ENCODE data around the gene SEC14L5. TPM values are rescaled to one million over a fixed set of nuclear protein-coding genes. Genes with fewer than 3 reads are reported as not detected.
"Not testable (repeated sequence)": the region's sequence is repeated elsewhere in the genome, so short reads cannot be mapped to it uniquely, and the experiment has no call there.

Gene SEC14L5
- total RNA-seq, 2 experiments from 2014 or later: 0.09 to 0.28 TPM

DNA sequence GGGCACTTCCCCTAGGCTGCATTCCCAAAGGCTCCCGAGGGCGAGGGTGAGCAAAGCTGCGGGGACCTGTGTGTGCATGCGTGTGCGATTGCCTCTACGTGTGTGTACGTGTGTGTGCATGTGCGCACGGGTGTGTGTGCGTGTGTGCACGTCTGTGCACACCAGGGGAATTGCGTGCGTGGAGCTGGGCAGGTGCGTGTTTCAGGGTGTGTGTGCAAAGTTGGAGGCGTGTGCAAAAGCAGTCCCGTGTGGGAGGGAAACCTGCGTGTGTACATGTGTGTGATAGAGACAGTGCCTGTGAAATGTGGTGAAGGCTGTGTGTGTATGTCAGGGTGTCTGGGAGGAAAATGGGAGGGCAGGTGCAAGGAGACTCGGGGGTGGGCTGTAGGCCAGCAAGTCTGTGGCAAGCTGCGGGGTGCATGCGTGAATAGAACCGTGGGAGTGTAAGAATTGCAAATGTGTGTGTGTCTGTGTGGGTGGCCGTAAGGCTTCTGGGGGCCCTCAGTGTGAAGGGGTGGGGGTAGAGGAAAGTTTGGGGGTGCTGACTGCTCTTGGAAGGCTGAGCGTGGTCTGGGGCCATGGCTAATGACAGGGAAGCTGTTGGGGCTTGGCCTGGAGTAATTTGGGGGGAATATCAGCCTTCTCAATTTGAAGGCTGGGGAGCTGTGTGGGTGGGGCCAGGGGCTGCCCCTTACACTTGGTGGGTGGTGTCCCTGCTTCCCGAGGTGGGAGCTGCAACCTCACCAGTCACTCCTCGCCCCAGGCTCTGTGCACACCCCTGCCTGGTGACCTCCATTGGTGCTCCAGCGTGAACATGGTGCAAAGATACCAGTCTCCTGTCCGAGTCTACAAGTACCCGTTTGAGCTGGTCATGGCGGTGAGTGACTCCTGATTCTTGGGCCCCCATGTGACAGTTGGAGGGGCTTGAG lies 644 bp downstream of the SEC14L5 start:
- no peak overlapping the region for H3K27ac Mint-ChIP-seq
- CTCF ChIA-PET: interaction anchor here (0.6 to 1.1 kb wide), 2 partner anchors 17 to 191 kb away, joined by 3 to 5 read pairs; no protein-coding TSS in a partner anchor
- peak overlapping the region; percentile 75 for H3K4me3 Mint-ChIP-seq

GRCh38 chr16:4960579-4960978 lies 2.4 kb downstream of the SEC14L5 start:
- Mint-ChIP-seq H3K4me1 (peaks cover 12% of the 10 kb centered on the region), H3K9me3 (ENCODE audit: low read depth) (no peaks in the 10 kb centered on the region), H3K36me3 (ENCODE audit: low read depth) (no peaks in the 10 kb centered on the region), H3K27ac (no peak overlapping the region), H3K4me3 (no peak overlapping the region), H3K27me3 (peaks cover 24% of the 10 kb centered on the region)
- intact Hi-C loops (cut with DNase I, micrococcal nuclease): no loop called here
- POLR2A ChIA-PET: no interaction called here
- CTCF ChIA-PET: no interaction called here
- no peak for DNase-seq
- ATAC-seq: no peak

More for the DNA sequence above, 644 bp downstream of the SEC14L5 start:
- ATAC-seq (no peak), DNase-seq (no peak)
- intact Hi-C loops (cut with DNase I, micrococcal nuclease): loop anchor here (1.0 to 10.0 kb wide), 18 partner anchors 75 to 686 kb away; partner anchors contain the start of genes GLYR1 (in 2 of the 2), PAM16 (in 2 of the 2), UBN1 (in 2 of the 2) and ZNF500 (in 2 of the 2)
- POLR2A ChIA-PET: interaction anchor here (0.6 kb wide), 1 partner anchor 126 kb away, joined by 3 read pairs; no protein-coding TSS in a partner anchor
- no peaks in the 10 kb centered on the region for H3K36me3 Mint-ChIP-seq (ENCODE audit: low read depth)
- no peaks in the 10 kb centered on the region for H3K9me3 Mint-ChIP-seq (ENCODE audit: low read depth)
- peaks cover 12% of the 10 kb centered on the region for H3K4me1 Mint-ChIP-seq
- peaks cover 29% of the 10 kb centered on the region for H3K27me3 Mint-ChIP-seq

- intact Hi-C loops (cut with DNase I, micrococcal nuclease): no loop called here
- Mint-ChIP-seq H3K9me3 (ENCODE audit: low read depth) (no peaks in the 10 kb centered on the region), H3K27ac (no peak overlapping the region), H3K4me1 (peaks cover 6% of the 10 kb centered on the region), H3K27me3 (peaks cover 16% of the 10 kb centered on the region), H3K36me3 (ENCODE audit: low read depth) (no peaks in the 10 kb centered on the region), H3K4me3 (no peak overlapping the region)
- DNase-seq: no peak
- CTCF ChIA-PET: no interaction called here
- no peak for ATAC-seq
- POLR2A ChIA-PET: no interaction called here
Observed at GRCh38 chr16:4962716-4963115, 4.6 kb downstream of the SEC14L5 start.

- not testable (repeated sequence) for ATAC-seq
Observed at GRCh38 chr16:4963527-4963926, 5.4 kb downstream of the SEC14L5 start.

GRCh38 chr16:4966736-4967453 lies 8.8 kb downstream of the SEC14L5 start:
- Mint-ChIP-seq H3K4me1 (no peaks in the 10 kb centered on the region), H3K9me3 (ENCODE audit: low read depth) (no peaks in the 10 kb centered on the region), H3K27ac (no peak overlapping the region), H3K27me3 (peaks cover 6% of the 10 kb centered on the region), H3K4me3 (no peak overlapping the region), H3K36me3 (ENCODE audit: low read depth) (no peaks in the 10 kb centered on the region)
- DNase-seq (no peak), ATAC-seq (no peak)
- POLR2A ChIA-PET: no interaction called here
- CTCF ChIA-PET: no interaction called here
- intact Hi-C loops (cut with DNase I, micrococcal nuclease): no loop called here

More at GRCh38 chr16:4963527-4963926, 5.4 kb downstream of the SEC14L5 start:
- DNase-seq; H3K36me3 Mint-ChIP-seq (ENCODE audit: low read depth); intact Hi-C loops (cut with DNase I, micrococcal nuclease); H3K27ac Mint-ChIP-seq; H3K9me3 Mint-ChIP-seq (ENCODE audit: low read depth); H3K4me3 Mint-ChIP-seq; H3K4me1 Mint-ChIP-seq; POLR2A ChIA-PET: not testable (repeated sequence)
- H3K27me3 Mint-ChIP-seq: peaks cover 14% of the 10 kb centered on the region
- CTCF ChIA-PET: interaction anchor here (0.5 kb wide), 1 partner anchor 268 kb away, joined by 4 read pairs; no protein-coding TSS in a partner anchor

DNA sequence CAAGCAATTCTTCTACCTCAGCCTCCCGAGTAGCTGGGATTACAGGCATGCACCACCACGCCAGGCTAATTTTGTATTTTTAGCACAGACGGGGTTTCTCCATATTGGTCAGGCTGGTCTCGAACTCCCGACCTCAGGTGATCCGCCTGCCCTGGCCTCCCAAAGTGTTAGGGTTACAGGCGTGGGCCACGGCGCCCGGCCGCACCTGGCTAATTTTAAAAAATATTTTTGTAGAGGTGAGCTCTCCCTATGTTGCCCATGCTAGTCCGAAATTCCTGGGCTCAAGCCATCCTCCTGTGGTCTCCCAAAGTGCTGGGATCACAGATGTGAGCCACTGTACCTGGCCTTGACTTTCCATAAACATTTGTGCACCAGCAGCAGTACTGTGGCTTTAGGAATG lies 10.1 kb downstream of the SEC14L5 start:
- H3K36me3 Mint-ChIP-seq (ENCODE audit: low read depth); H3K27ac Mint-ChIP-seq; H3K9me3 Mint-ChIP-seq (ENCODE audit: low read depth); intact Hi-C loops (cut with DNase I, micrococcal nuclease); H3K4me1 Mint-ChIP-seq; ATAC-seq; H3K4me3 Mint-ChIP-seq; DNase-seq; POLR2A ChIA-PET: not testable (repeated sequence)
- H3K27me3 Mint-ChIP-seq: peaks cover 10% of the 10 kb centered on the region
- CTCF ChIA-PET: interaction anchor here (0.8 kb wide), 1 partner anchor 124 kb away, joined by 3 read pairs; no protein-coding TSS in a partner anchor

- ChIA-PET POLR2A (no interaction called here), CTCF (interaction anchor here (0.6 to 0.8 kb wide), 2 partner anchors 69 to 123 kb away, joined by 3 read pairs; no protein-coding TSS in a partner anchor)
- intact Hi-C loops (cut with DNase I, micrococcal nuclease): no loop called here
- DNase-seq (no peak), ATAC-seq (no peak)
- no peak overlapping the region for H3K4me3 Mint-ChIP-seq
- H3K27me3 Mint-ChIP-seq: peaks cover 10% of the 10 kb centered on the region
- H3K9me3 Mint-ChIP-seq (ENCODE audit: low read depth): no peaks in the 10 kb centered on the region
- peaks cover 2% of the 10 kb centered on the region for H3K4me1 Mint-ChIP-seq
- H3K27ac Mint-ChIP-seq: no peak overlapping the region
- H3K36me3 Mint-ChIP-seq (ENCODE audit: low read depth): no peaks in the 10 kb centered on the region
Observed at GRCh38 chr16:4968879-4969483, 10.9 kb downstream of the SEC14L5 start.

- Mint-ChIP-seq H3K4me1 (peaks cover 2% of the 10 kb centered on the region), H3K27ac (no peak overlapping the region), H3K9me3 (ENCODE audit: low read depth) (no peaks in the 10 kb centered on the region), H3K4me3 (no peak overlapping the region), H3K27me3 (peaks cover 10% of the 10 kb centered on the region), H3K36me3 (ENCODE audit: low read depth) (no peaks in the 10 kb centered on the region)
- no peak for ATAC-seq
- DNase-seq: no peak
- ChIA-PET CTCF (no interaction called here), POLR2A (no interaction called here)
- intact Hi-C loops (cut with DNase I, micrococcal nuclease): no loop called here
Observed at GRCh38 chr16:4970010-4970409, 11.9 kb downstream of the SEC14L5 start.

- H3K4me1 Mint-ChIP-seq: peaks cover 2% of the 10 kb centered on the region
- peak; percentile 23 for ATAC-seq
- CTCF ChIA-PET: interaction anchor here (0.6 kb wide), 1 partner anchor 387 kb away, joined by 3 read pairs; no protein-coding TSS in a partner anchor
Observed at GRCh38 chr16:4972938-4973587, 14.9 kb downstream of the SEC14L5 start.

DNA sequence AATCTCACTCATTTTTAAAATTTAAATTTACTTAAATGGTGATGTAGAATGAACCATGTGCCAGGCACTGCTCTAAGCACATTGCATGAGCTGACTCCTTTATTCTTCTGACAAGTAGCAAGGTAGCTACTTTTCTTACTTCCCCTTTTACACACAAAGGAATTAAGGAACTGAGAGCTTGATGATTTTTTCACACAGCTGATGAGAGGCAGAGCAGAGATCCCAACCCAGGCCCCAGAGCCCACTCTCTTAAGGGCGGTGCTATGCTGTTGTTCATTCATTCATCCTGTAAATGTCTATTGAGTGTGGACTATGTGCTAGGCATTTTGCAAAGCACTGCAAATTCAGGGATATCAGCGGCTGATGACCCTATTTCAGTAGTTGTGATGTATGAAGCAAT lies 17.9 kb downstream of the SEC14L5 start:
- H3K36me3 Mint-ChIP-seq (ENCODE audit: low read depth): no peaks in the 10 kb centered on the region
- POLR2A ChIA-PET: no interaction called here
- H3K27me3 Mint-ChIP-seq: peaks cover 12% of the 10 kb centered on the region
- intact Hi-C loops (cut with DNase I, micrococcal nuclease): no loop called here
- H3K9me3 Mint-ChIP-seq (ENCODE audit: low read depth): no peaks in the 10 kb centered on the region
- CTCF ChIA-PET: interaction anchor here (0.6 kb wide), 1 partner anchor 18 kb away, joined by 3 read pairs; the partner anchor contains the start of gene SEC14L5
- peaks cover 2% of the 10 kb centered on the region for H3K4me1 Mint-ChIP-seq
- no peak for ATAC-seq
- H3K4me3 Mint-ChIP-seq: no peak overlapping the region
- no peak for DNase-seq
- H3K27ac Mint-ChIP-seq: no peak overlapping the region

More at GRCh38 chr16:4972938-4973587, 14.9 kb downstream of the SEC14L5 start:
- no peaks in the 10 kb centered on the region for H3K36me3 Mint-ChIP-seq (ENCODE audit: low read depth)
- H3K9me3 Mint-ChIP-seq (ENCODE audit: low read depth): no peaks in the 10 kb centered on the region
- intact Hi-C loops (cut with DNase I, micrococcal nuclease): no loop called here
- peak; percentile 8 for DNase-seq
- H3K27me3 Mint-ChIP-seq: peaks cover 10% of the 10 kb centered on the region
- no peak overlapping the region for H3K4me3 Mint-ChIP-seq
- POLR2A ChIA-PET: no interaction called here
- no peak overlapping the region for H3K27ac Mint-ChIP-seq
